ENCODE data around the gene GSK3B.
"Not testable (repeated sequence)": the region's sequence is repeated elsewhere in the genome, so short reads cannot be mapped to it uniquely, and the experiment has no call there.

The GSK3B gene

DNA sequence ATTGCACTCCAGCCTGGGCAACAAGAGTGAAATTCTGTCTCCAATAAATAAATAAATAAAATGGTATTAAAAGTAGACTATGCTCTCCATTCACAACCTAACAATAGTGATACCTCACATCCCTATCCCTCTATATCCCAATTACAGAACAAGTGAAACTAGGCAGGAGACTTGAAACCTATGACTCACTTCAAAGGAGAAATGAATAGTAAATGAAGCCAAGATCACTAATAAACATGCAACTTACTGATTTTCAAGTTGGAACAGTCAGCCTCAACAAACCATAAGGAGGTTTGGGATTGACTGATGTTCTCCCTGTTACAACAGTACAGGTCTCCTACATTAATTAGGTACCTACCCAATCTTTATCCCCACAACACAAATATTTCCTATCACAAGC lies 103.4 kb downstream of the GSK3B start:
- DNase-seq = no peak

- no peak for DNase-seq
Measured at GRCh38 chr3:119989981-119990655, 104.1 kb downstream of the GSK3B start.

GRCh38 chr3:119986812-119987211 lies 107.4 kb downstream of the GSK3B start:
- not testable (repeated sequence) for DNase-seq

DNA sequence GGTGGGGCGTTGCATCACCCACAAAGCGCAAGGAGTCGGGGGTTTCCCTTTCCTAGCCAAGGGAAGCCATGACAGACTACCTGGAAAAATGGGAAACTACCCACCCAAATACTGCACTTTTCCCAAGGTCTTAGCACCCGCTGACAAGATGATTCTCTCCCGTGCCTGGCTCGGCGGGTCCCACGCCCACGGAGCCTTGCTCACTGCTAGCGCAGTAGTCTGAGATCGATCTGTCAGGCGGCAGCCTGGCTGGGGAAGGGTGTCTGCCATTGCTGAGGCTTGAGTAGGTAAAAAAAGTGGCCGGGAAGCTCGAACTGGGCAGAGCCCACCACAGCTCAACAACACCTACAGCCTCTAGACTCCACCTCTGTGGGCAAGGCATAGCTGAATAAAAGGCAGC lies 112.9 kb downstream of the GSK3B start:
- no peak for DNase-seq

- no peak for DNase-seq
Measured at GRCh38 chr3:119978554-119979208, 115.6 kb downstream of the GSK3B start.

DNA sequence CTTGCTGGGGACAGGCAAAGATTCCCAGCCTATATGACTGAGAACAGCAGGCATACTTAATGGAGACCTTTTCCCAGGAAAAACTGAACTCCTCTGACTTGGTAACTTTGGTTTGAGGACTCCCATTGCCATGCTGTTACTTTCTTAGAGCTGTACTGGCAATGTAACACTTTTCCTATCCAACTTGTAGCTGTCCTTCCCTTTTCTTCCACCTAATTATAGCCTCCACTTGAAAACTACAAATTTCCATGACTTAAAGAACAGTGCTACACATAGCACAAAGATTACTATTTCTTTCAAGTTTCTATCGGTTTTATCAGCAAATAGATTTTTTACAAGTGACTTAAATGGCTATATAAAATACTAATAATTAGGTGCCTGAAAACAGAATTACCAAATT lies 116.9 kb downstream of the GSK3B start:
- DNase-seq = no peak

DNA sequence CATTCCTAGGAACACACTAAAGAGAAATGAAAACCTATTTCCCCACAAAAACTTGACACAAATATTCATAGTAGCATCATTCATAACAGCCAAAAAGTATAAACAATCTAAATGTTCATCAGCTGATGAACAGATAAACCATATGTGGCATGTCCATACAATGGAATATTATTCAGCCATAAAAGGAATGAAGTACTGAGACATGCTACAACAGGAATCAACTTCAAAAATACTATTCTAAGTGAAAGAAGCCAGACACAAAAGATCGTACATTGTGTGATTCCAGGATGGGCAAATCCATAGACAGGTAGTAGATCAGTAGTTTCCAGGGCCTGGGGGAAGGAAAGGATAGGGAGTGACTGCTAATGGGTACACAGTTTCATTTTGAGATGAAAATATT lies 118.0 kb downstream of the GSK3B start:
- DNase-seq = no peak

DNA sequence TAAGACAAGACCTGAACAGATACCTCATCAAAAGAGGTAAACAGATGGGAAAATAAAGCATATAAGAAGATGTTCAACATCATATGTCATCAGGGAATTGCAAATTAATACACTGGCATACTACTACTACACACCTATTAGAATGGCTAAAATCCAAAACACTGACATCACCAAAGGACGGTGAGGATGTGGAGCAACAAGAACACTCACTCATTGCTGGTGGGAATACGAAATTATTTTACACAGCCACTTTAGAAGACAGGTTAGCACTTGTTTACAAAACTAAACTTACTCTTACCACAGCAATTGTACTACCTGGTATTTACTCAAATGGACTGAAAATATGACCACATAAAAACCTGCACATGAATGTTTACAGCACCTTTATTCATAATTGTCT lies 119.6 kb downstream of the GSK3B start:
- no peak for DNase-seq

DNA sequence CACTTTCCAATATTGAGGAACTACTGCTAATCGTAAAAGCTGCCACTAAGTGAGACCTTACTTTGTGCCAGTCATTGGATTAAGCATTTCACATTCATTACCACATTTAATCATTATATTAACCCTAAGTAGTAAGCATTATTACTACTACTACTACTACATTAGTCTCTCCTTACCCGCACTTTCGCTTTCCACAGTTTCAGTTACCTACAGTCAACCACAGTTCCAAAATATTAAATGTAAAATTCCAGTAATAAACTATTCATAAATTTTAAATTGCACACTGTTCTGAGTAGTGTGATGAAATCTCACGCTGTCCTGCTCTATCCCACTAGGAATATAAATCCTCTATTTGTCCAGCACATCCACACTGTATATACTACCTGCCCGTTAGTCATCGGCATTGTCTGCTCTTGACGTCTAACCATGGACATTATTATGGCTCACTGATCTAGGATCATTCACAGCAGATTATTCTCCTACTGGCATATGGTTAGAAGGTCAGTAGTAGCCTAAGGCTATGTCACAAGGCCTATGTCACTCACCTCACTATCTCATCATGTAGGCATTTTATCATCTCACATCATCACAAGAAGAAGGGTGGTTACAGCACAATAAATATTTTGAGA lies 121.1 kb downstream of the GSK3B start:
- no peak for DNase-seq

GRCh38 chr3:119969759-119970158 lies 124.5 kb downstream of the GSK3B start:
- DNase-seq = no peak

DNA sequence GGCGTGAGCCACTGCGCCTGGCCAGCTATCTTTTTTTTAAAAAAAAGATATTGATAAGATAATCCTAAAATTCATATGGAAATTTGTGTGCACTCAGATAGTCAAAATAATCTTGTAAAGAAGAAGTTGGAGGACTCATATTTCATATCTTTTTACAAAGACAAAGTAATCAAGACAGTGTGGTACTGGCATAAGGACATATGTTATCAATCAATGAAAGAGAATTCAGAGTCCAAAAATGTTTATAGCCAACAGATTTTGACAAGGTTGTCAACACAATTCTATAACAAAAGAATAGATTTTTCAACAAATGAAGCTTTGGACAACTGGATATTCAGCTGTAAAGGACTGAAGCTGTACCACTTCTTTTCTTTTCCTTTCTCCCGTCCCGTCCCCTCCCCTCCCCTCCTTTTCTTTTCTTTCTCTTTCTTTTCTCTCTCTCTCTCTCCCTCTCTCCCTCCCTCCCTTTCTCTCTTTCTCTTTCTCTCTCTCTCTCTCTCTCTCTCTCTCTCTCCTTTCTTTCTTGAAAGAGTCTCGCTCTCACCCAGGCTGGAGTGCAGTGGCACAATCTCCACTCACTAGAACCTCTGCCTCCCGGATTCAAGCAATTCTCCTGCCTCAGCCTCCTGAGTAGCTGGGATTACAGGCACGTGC lies 126.8 kb downstream of the GSK3B start:
- no peak for DNase-seq

- DNase-seq = no peak
Measured at GRCh38 chr3:119965692-119966091, 128.6 kb downstream of the GSK3B start.

DNA sequence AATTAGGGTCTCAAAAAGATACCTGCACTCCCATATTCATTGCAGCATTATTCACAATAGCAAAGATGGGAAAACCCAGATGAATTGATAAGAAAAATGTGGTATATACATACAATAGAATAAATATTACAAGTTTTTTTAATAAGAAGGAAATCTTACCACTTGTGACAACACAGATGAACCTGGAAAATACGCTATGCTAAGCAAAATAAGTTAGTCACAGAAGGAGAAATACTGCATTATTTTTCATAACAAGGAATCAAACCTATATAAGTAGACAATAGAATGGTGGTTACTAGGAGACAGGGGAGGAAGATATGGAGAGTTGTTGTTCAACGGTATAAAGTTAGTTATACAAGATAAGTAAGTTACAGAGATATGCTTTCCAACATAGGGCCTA lies 130.0 kb downstream of the GSK3B start:
- DNase-seq = no peak

DNA sequence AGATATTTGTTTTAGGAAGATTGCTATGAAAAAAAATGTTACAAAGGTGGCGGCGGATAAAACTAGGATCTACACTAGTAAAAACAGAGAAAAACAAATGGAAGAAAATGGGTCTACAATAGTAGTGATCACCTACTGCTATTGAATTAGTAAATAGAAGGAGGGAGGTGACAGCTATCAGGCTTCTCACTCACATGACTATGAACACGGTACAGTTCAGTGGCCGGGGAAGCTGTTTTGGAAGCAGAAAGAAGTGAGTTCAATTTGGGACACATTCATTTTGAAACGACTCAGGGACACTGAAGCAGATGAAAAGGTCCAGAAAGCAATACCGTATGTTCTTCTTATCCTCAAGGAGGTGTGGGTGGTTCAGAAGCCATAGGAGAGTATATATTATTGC lies 138.3 kb downstream of the GSK3B start:
- DNase-seq = no peak

- DNase-seq = no peak
Measured at GRCh38 chr3:119950666-119951325, 143.5 kb downstream of the GSK3B start.

DNA sequence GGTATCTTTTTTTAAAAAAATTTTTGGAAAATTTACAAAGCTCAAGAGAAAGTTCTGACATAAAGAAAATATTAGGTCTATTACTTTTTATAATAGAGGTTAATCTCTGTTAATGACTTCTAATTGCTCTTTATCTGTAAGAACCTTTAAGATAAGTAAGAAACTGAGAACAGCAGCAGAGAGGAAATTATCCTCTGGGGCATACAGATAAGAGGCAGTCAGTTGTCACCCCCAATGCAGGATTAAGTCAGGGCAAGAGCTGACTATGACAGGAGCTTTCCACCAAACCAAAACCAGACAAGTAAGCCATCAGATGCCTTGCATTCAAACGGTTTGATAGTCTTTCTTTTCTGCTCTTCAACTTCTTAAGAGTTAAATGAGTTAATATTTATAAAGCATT lies 149.0 kb downstream of the GSK3B start:
- DNase-seq = no peak

DNA sequence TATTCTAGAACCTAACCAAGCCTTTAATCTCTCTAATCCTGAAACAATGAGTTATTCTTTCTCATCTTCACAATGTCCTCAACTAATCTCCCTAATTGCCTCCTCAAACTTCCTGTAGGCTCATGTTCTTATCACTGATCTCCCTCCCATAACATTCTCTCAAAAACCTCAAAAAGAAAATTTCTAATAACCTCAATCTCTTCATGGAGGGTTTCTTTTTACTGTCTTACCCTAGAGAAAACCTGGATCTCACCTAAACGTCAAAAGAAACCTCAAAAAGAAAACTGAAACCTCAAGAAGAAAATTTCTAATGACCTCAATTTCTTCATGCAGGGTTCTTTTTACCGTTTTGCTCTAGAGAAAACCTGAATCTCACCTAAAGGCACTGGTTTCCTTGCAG lies 150.2 kb downstream of the GSK3B start:
- no peak for DNase-seq

GRCh38 chr3:119939077-119939476 lies 155.2 kb downstream of the GSK3B start:
- no peak for DNase-seq

- DNase-seq = no peak
Measured at GRCh38 chr3:119937229-119937628, 157.0 kb downstream of the GSK3B start.

- DNase-seq = no peak
Measured at GRCh38 chr3:119934249-119934648, 160.0 kb downstream of the GSK3B start.

- DNase-seq = no peak
Measured at GRCh38 chr3:119933207-119933606, 161.0 kb downstream of the GSK3B start.

- no peak for DNase-seq
Measured at GRCh38 chr3:119930286-119930685, 164.0 kb downstream of the GSK3B start.

DNA sequence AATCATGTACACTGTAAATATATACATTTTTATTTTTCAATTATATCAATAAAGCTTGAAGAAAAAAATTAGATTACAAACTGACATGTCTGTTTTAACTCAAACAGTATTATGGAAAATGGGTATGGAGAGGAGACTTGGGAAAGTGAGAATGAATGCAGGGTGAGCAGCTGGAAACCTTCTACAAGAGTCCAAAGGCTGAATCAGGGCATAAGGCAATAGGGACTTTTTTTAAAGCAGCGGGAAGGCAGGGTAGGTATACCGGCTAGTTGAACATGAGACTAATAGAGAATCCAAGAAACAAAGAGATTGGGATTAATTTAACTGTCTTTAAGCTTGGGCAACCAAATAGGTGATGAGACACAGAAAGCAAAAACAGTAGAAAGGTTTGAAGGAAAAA lies 167.1 kb downstream of the GSK3B start:
- DNase-seq = no peak

All from COR-L47 (cell line).